NCI-H460 (cell line): ENCODE data around the gene SCO1. TPM values are rescaled to one million over a fixed set of nuclear protein-coding genes. Genes with fewer than 3 reads are reported as not detected.
"Not testable (repeated sequence)": the region's sequence is repeated elsewhere in the genome, so short reads cannot be mapped to it uniquely, and the experiment has no call there.

ENCODE experiments used
- DNase-seq: peaks from one replicate; pipeline ENCODE4 v3.0.0-alpha.2; 2016; ENCODE audit warnings: low read depth; ENCODE audit errors: extremely low read depth
- polyA plus RNA-seq: library from polyadenylated mRNA; depleted of rRNA; stranded (reverse); fragments of >200 nt; gene quantifications from 2 replicates; pipeline ENCODE4 v1.2.3, GENCODE V29; 2014; cell fraction: nucleus; rRNA removed
- total RNA-seq: library from RNA; depleted of rRNA; stranded (reverse); fragments of >200 nt; shearing (Covaris generic); gene quantifications from 2 replicates; pipeline ENCODE4 v1.2.3, GENCODE V29; 2014; rRNA removed

Gene SCO1
- 51.1 and 62.8 TPM in 2 replicates for total RNA-seq
- 65.3 and 76.6 TPM in 2 replicates for polyA plus RNA-seq

GRCh38 chr17:10697092-10698081, at the start of gene SCO1, which contains the start of gene ADPRM:
Gene SCO1, minus strand, starts transcription at chr17:10697533. Its CDS starts 26 bp downstream, at chr17:10697507.
Gene ADPRM, plus strand, starts transcription at chr17:10697594. Its CDS starts 7,333 bp downstream, at chr17:10704927.
- peak; percentile 93 for DNase-seq

DNA sequence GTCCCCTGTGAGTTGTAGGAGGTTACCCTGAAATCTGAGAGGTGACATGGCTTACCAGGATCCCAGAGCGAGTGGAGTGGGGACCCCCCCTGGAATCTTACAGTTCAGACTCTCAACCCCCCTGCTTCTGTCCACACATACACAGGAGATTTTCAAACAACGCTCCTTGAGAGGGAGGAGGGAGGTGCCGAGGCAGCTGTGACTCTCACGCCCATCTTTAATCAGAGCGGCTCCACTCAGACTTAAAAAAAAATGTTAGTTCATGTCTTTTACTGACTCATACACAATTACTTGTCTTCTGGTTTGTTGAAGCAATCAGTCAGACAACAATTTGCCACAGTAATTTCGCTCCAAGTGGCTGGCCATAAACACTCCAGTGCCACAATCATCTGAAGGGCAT, 47.9 kb upstream of the SCO1 start:
- DNase-seq = no peak

DNA sequence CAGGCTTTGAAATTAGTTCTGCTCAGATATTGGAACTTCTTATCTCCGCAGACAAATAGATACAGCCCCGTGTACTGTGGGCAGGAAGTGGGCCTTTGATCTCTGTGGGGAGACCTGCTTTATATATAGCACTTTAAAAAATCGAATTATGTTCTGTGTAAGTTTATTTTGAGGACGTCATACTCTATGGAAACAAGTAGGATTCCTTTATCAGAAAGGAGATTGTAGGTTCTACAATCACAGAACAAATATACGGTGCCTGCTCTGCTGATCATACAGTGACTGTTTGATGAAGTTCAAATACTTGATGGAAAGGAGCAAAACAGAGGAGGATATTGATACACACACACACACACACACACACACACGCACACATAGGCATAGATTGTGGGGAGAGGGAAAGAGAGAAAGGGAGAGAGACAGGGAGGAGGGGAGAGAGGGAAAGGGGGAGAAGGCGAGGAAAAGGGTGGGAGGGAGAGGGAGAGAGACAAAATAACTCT, 47.2 kb upstream of the SCO1 start:
- no peak for DNase-seq

DNA sequence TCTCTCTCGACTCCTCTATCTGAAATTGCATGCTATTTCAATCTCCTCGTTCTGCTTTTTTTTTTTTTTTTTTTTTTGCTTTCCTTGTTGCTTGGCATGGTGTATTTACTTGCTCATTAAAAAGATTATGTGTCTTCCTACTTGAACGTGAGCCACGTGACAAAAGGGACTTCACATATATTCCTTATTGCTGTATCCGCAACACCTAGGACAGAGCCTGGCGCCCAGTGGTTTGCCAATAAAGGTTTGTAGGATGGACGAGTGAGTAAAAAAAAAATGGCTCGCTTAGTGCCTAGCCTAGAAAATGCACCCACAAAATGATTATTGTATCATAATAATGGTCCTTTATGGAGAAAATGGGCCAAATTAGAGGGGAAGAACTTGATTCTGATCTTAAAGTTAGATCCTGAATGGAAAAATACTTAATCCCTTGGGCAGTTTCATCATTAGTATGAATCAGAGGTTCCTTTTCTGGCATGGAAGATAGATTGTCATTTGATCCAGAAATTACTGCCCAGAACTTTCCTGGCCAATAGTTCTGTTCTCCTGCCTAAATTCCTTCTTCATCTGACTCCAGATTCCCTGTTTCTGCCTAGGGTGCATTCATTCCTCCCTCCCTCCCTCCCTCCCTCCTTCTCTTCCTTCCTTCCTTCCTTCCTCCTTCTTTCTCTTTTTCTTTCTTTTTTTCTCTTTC, 46.1 kb upstream of the SCO1 start:
- DNase-seq = no peak

GRCh38 chr17:10742431-10742830, 45.1 kb upstream of the SCO1 start:
- DNase-seq = no peak

- DNase-seq = no peak
Observed at GRCh38 chr17:10741416-10742135, 44.2 kb upstream of the SCO1 start.

- no peak for DNase-seq
Observed at GRCh38 chr17:10739386-10739785, 42.1 kb upstream of the SCO1 start.

GRCh38 chr17:10738521-10739258, 41.4 kb upstream of the SCO1 start:
- no peak for DNase-seq

GRCh38 chr17:10737736-10738135, 40.4 kb upstream of the SCO1 start:
- DNase-seq = no peak

- peak; percentile 48 for DNase-seq
Observed at GRCh38 chr17:10737168-10737622, 39.9 kb upstream of the SCO1 start.

DNA sequence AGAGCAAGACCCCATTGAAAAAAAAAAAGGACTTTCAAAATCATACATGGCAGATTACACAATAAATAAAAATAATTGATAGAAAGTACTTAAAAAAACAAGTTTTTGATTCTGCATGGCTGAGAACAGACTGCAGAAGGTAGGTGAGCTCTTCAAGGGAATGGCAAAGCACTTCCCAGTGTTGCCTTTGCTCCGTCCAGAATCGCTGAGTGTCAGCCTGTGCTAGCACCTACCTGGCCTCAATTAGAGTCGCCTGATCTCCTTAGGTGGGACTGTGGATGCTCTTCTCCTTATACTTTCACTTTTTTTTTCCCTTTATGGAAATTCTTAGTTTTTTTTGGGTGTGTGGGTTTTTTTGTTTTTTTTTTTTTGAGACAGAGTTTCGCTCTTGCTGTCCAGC, 38.5 kb upstream of the SCO1 start:
- no peak for DNase-seq

GRCh38 chr17:10735251-10735650, 37.9 kb upstream of the SCO1 start:
- no peak for DNase-seq

DNA sequence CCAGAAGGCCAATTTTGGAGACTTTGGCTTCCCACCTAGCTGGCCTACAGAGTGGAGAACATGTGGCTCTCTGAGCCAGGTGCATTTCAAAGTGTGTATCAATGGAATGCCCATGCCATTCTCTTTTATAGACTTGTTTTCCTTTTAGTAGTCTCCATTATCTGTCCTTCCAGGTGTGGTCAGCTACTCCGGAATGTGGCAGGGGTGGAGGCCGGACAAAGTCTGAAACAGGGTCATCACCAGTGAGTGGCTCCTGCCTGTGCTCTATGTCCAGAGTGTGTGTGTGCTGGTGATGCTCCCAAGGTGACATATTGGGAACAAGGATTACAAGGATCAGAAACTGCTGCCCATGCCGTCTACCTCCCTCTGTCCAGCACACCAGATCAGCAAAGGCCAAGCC, 36.3 kb upstream of the SCO1 start:
- no peak for DNase-seq

DNA sequence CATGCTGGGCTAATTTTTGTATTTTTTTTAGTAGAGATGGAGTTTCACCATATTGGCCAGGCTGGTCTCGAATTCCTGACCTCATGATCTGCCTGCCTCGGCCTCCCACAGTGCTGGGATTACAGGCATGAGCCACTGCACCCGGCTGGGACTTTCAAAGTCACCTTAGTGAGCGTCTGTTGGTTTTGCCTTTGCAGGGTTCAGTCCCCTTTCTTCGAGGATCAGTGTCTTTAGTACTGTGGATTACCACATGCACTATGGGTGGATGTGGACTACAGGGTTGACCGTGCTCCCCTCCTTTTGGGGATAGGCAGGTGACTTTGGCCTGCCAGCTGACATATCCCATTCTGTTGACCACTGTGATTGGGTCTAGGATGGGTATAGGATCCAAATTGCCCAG, 34.8 kb upstream of the SCO1 start:
- not testable (repeated sequence) for DNase-seq

DNA sequence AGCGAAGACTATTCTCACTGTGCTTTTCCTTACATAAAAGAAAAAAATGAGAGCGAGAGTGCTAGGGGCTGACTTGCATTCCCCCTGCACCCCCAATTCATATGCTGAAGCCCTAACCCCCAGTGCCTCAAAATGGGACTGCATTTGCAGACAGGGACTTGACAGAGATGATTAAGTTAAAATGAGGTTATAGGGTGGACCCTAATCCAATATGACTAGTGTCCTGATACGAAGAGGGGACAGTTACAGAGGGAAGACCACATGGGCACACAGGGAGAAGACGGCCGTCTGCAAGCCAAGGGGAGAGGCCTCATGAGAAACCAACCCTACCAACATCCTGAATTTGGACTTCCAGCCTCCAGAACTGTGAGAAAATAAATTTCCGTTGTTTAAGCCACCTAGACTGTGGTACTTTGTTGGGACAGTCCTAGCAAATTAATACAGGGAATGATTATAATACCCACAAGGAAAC, 34.1 kb upstream of the SCO1 start:
- no peak for DNase-seq

GRCh38 chr17:10730247-10730646, 32.9 kb upstream of the SCO1 start:
- not testable (repeated sequence) for DNase-seq

DNA sequence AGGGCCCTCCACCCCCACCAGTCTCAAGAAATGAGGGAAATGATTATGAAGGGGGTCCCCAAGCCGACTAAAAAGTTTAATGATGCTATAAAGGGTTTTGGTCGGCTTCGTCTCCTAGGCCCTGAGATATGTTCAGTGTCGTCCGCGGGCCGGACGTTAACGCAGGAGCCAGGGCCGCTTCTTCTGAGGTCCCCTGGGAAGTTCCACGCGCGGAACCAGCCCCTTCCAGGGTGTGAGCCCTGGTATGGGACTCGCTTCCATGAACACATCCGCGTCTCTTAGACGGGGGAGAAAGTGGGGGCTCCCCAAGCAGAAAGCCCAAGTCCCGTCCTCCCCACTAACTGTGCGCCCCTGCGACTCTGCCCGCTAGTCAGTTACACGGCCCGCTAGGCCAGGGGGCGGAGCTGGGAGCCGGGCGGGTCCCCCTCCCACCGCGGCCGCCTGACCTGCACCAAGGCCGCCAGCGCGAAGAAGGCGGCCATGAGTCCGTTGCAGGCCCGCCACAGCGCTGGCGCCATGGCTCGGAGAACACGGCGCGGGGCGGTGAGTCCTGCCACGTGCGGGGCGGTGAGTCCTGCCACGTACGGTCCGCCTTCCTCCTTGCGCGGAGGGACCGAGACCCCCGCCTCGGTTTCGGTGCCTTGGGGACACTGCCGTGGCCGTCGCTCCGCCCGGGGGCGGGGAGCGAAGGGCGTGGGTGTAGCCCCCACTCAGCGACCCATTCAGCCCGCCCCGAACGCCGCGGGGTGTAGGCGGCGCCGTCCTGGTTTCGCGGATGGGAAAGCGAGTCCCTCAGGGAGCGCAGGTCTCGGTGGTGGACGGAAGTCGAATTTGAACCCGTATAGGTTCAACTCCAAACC, 32.2 kb upstream of the SCO1 start, which contains the start of gene TMEM220:
TMEM220 (minus strand) TSS at position 690 of the 860 bp plus-strand sequence; CDS start at position 518, 172 bp downstream.
- peak; percentile 3 for DNase-seq

GRCh38 chr17:10728331-10728892, 31.1 kb upstream of the SCO1 start:
- no peak for DNase-seq
